Lung microvascular endothelial cell (primary cell): ENCODE data around the gene MAPK7. TPM values are rescaled to one million over a fixed set of nuclear protein-coding genes. Genes with fewer than 3 reads are reported as not detected.

Experiments used
- DNase-seq, 2 donors: peaks; one replicate each; pipeline versions ENCODE4 v3.0.0 to v3.0.0-alpha.2; 2010; ENCODE audit warnings: low read depth in 2 of 2
- total RNA-seq: library from RNA; depleted of rRNA; stranded (reverse); fragments of >200 nt; gene quantifications from 2 replicates; pipeline ENCODE4 v1.2.1, GENCODE V29; 2014

MAPK7 gene
- total RNA-seq, 1 donor from 2014 or later, result 11.5 TPM

- no peak for DNase-seq
These were observed 1.2 kb downstream of the MAPK7 start for GRCh38 chr17:19379361-19380065.

DNA sequence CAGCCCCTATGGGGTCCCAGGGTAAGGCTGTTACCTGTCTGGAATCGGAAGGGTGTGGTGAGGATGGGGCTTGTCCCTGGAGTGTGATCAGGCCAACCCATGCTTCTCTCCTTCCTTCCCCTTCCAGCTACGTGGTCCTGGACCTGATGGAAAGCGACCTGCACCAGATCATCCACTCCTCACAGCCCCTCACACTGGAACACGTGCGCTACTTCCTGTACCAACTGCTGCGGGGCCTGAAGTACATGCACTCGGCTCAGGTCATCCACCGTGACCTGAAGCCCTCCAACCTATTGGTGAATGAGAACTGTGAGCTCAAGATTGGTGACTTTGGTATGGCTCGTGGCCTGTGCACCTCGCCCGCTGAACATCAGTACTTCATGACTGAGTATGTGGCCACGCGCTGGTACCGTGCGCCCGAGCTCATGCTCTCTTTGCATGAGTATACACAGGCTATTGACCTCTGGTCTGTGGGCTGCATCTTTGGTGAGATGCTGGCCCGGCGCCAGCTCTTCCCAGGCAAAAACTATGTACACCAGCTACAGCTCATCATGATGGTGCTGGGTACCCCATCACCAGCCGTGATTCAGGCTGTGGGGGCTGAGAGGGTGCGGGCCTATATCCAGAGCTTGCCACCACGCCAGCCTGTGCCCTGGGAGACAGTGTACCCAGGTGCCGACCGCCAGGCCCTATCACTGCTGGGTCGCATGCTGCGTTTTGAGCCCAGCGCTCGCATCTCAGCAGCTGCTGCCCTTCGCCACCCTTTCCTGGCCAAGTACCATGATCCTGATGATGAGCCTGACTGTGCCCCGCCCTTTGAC is 2.4 kb downstream of the MAPK7 start:
- no peak for DNase-seq

DNA sequence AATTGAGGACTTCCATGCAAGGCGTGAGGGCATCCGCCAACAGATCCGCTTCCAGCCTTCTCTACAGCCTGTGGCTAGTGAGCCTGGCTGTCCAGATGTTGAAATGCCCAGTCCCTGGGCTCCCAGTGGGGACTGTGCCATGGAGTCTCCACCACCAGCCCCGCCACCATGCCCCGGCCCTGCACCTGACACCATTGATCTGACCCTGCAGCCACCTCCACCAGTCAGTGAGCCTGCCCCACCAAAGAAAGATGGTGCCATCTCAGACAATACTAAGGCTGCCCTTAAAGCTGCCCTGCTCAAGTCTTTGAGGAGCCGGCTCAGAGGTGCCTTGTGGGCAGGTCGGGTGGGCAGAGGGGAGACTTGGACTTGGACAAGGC is 3.1 kb downstream of the MAPK7 start:
- no peak for DNase-seq

GRCh38 chr17:19381741-19382444 is 3.6 kb downstream of the MAPK7 start:
- no peak for DNase-seq

GRCh38 chr17:19382531-19383444 is 4.5 kb downstream of the MAPK7 start:
- no peak for DNase-seq

GRCh38 chr17:19383681-19384470 is 5.6 kb downstream of the MAPK7 start:
- no peak for DNase-seq

GRCh38 chr17:19384723-19385391 is 6.6 kb downstream of the MAPK7 start:
- no peak for DNase-seq

GRCh38 chr17:19385521-19385983 is 7.3 kb downstream of the MAPK7 start:
- no peak for DNase-seq

GRCh38 chr17:19386051-19386929 is 8.0 kb downstream of the MAPK7 start:
- no peak for DNase-seq

DNA sequence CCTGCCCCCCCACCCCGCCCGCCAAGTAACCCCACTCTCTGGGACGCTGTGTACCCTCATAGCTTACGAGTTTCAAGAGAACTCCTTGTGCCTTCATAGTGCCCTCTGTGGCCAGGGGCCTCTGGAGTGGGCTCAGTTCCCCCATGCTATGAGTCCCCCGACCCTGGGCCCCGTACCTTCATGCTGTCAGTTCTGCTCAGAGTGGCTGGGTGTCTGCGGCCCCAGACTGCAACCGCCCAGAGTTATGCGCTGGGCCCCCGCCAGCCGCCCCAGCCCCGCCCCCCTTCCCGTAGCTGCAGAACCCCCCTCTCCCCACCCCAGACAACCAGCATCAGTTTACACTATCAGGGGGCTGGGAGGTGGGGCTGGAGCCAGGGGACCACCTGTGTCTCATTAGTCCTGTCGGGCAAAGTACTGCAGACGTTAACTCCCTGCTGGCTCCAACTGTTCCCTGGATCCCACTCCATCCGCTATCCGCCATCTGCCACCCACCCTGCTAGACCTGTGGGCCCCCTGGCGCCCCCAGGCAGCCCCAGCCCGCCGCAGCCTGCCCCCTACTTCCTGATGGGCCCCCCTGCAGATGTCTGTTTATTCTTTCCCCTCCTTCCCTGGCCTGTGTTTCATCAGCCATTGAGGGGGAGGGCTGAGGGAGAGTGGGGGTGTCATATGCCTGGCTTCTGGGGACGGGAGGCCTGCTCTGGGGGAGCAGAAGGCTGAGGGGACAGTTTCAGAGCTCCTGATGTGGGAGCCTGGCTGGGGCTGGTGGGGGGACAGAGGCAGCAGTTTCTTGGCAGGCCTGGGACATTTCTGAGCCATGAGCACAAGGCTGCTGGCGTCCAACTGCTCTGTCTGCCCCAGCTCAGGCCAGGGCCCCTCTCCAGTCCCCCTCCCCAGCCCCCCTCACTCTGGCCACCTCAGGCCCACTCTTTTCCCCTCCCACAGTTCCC is 8.9 kb downstream of the MAPK7 start, which contains the start of gene MFAP4:
Gene MFAP4 (minus strand): TSS at position 217 of the 947 bp plus-strand sequence. CDS start 35 bp downstream, at position 182.
- DNase-seq, result no peak

- DNase-seq, result no peak
These were observed 9.7 kb downstream of the MAPK7 start for GRCh38 chr17:19387921-19388521.

- DNase-seq, result peak in 1 of 2 donors; percentile 94
These were observed 10.8 kb downstream of the MAPK7 start for GRCh38 chr17:19388791-19389785.

DNA sequence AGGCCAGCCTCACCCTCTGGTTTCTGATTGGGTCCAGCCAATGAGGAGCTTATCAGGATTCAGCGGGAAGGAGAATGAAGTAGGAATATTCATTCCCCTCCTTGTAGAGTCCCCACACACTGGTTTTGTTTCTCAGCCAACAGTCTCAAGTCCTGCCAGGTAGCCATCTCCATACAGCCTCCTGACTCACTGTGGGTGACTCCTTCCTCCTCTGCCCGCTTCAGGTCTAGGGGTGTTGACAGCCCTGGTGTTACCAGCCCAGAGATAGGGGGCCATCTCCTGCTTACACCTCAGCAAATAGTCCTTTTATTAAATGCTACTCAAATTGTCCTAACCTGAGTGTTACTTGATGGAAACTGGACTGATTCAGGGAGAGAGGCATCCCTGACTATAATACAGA is 12.7 kb downstream of the MAPK7 start:
- no peak for DNase-seq

DNA sequence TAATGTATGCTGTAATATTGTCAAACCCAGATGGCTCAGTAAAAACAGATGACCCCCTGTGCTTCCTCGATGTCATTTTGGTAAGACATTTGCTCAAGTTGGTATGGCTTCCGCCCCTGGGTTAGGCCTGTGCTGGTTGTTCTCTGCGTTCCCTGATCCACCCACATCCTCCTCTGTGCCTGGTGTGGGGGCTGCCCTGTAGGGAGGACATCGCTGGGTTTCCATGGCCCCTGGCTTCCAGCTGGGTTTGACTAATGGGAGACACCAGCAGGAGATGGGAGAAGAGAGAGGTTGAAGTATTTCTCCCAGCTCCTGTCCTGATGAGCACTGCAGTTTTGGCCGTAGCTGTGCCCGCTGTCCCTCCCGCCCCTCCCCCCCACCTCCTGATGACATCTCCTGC is 13.1 kb downstream of the MAPK7 start:
- DNase-seq, result no peak

DNA sequence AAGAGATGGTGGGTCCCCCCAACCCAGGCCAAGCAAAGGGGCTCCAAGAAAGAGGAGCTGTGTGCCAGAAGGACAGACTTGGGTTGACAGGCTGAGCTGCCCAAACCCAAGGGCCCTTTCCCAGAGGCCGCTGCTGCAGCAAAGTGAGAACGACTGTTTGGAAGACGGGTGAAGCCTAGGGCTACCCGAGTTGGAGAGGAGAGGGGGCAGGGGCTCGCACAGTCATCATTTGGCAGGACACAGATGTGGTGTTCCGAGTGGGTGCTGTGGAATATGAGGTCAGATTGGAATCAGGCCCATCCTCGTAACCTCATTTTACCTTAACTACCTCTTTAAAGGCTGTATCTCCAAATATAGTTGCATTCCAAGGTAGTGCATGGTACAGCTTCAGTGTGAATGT is 14.0 kb downstream of the MAPK7 start:
- no peak for DNase-seq

DNA sequence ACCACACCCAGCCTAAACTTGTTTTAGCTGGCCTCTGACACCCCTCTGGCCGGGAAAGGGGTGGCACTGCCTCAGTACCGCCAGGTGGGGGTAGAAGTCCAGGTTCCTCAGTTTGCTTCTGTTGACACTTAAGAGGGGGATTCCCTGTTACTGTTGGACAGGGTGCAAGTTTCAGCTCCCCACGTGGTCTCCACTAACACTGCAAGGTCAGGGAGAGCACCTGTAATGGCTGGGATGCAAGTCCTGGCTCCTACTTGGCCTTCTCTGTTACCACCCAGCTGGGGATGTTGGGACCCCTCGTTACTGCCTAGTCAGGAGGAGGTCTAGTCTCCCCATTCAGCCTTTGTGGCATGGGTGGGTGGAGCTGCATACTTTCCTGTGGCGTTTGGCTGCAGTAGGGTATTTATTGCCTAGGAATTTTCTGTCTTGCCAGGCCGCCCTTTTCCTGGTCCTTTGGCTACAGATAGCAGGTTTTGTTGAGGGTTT is 19.3 kb downstream of the MAPK7 start:
- peak; percentile 26 to 81 for DNase-seq
